Measurements from ENCODE around the gene KIAA0753. TPM values are rescaled to one million over a fixed set of nuclear protein-coding genes. Genes with fewer than 3 reads are reported as not detected.
"Not testable (repeated sequence)": the region's sequence is repeated elsewhere in the genome, so short reads cannot be mapped to it uniquely, and the experiment has no call there.

Gene KIAA0753
- total and polyA plus RNA-seq, 3 experiments from 2014 or later = 1.8 to 20.8 (median 18.6) TPM

DNA sequence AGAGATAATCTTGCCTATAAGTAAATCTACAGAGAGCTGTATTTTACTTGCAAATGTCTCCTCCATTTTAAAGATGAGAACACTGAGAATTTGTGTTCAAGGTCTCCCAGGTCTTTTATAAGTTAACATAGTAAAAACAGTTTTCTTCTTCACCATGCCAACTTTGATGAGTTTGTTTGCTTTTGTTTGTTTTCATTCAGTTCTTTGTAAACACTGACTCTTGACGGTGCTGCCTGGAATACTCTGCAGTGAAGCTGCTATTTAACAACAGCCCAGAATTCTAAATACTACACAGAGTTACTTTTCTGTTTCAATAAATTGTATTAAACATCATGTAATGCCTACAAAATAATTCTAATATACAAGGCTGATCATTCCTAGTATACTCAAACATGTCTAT, 42.8 kb downstream of the KIAA0753 start:
- Mint-ChIP-seq H3K4me3 (no peak overlapping the region), H3K4me1 (peaks cover 0 to 3% (median 0%) of the 10 kb centered on the region in 3 donors), H3K36me3 (peaks cover 0 to 89% (median 27%) of the 10 kb centered on the region in 3 donors), H3K27me3 (no peaks in the 10 kb centered on the region), H3K27ac (no peak overlapping the region), H3K9me3 (no peaks in the 10 kb centered on the region)
- DNase-seq = no peak
- ChIA-PET POLR2A (no interaction called here), CTCF (no interaction called here)
- no peak overlapping the region for H3K4me3 ChIP-seq (ENCODE audit: low read length)
- no peak overlapping the region for H3K27ac ChIP-seq (ENCODE audit: low read depth, low read length)
- no peaks in the 10 kb centered on the region for H3K4me1 ChIP-seq (ENCODE audit: insufficient read depth, low read length)
- no peaks in the 10 kb centered on the region for H3K9me3 ChIP-seq (ENCODE audit: low read length)
- H3K36me3 ChIP-seq (ENCODE audit: insufficient read depth, low read length) = peaks cover 21% of the 10 kb centered on the region
- no peaks in the 10 kb centered on the region for H3K27me3 ChIP-seq (ENCODE audit: insufficient read depth, low read length, poor library complexity, severe bottlenecking)

DNA sequence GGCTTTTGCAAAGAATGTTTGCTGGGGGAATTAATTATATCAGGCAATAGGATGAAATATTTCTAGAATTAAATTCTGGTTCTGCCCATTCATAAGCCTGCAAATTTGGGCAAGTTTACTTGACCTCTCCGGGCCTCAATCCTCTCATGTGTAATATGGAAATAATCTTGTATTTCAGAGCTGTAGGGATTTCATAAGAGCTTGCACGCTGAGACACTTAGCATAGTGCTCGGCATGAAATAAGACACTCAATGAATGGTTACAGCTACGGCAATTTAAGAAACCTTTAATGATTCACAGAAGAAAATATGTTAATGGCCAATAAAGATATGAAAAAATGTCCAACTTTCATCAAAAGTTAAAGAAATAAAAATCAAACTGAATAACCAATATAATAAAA, 43.6 kb downstream of the KIAA0753 start:
- Mint-ChIP-seq H3K36me3 (peaks cover 2 to 90% (median 28%) of the 10 kb centered on the region in 3 donors), H3K4me3 (no peak overlapping the region), H3K4me1 (peaks cover 0 to 2% (median 0%) of the 10 kb centered on the region in 3 donors), H3K27ac (peak overlapping the region in 2 of 8 donors; percentile 20 to 21), H3K9me3 (no peaks in the 10 kb centered on the region), H3K27me3 (no peaks in the 10 kb centered on the region)
- CTCF ChIA-PET = no interaction called here
- POLR2A ChIA-PET = no interaction called here
- peaks cover 21% of the 10 kb centered on the region for H3K36me3 ChIP-seq (ENCODE audit: insufficient read depth, low read length)
- H3K27me3 ChIP-seq (ENCODE audit: insufficient read depth, low read length, poor library complexity, severe bottlenecking) = no peaks in the 10 kb centered on the region
- no peak overlapping the region for H3K4me3 ChIP-seq (ENCODE audit: low read length)
- no peaks in the 10 kb centered on the region for H3K9me3 ChIP-seq (ENCODE audit: low read length)
- DNase-seq = no peak
- no peaks in the 10 kb centered on the region for H3K4me1 ChIP-seq (ENCODE audit: insufficient read depth, low read length)
- H3K27ac ChIP-seq (ENCODE audit: low read depth, low read length) = no peak overlapping the region

DNA sequence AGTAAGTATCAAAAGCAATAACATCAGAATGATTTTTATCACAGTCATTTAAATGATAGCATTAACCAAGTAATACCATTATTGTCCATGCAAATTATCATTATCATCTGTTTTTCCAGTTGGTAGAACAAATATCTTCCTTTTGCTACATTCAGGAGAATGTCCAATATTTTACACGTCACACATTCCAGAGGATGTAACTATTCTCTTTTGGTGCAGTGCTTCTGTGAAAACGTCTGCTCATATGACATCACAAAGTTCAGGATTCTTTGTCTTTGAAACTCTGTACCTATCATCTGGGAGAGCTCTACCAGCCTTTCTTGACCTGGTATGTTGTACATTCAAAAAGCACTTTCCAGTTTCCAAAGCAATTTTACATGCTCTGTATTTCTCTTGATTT, 44.0 kb downstream of the KIAA0753 start:
- no peak overlapping the region for H3K27ac Mint-ChIP-seq
- ChIA-PET POLR2A (no interaction called here), CTCF (no interaction called here)
- DNase-seq = no peak
- peaks cover 7 to 92% (median 32%) of the 10 kb centered on the region in 3 donors for H3K36me3 Mint-ChIP-seq
- Histone ChIP-seq H3K9me3 (ENCODE audit: low read length) (no peaks in the 10 kb centered on the region), H3K4me1 (ENCODE audit: insufficient read depth, low read length) (no peaks in the 10 kb centered on the region), H3K36me3 (ENCODE audit: insufficient read depth, low read length) (peaks cover 21% of the 10 kb centered on the region), H3K27ac (ENCODE audit: low read depth, low read length) (no peak overlapping the region), H3K27me3 (ENCODE audit: insufficient read depth, low read length, poor library complexity, severe bottlenecking) (no peaks in the 10 kb centered on the region), H3K4me3 (ENCODE audit: low read length) (no peak overlapping the region)
- H3K9me3 Mint-ChIP-seq = no peaks in the 10 kb centered on the region
- H3K4me1 Mint-ChIP-seq = no peaks in the 10 kb centered on the region
- no peak overlapping the region for H3K4me3 Mint-ChIP-seq
- H3K27me3 Mint-ChIP-seq = no peaks in the 10 kb centered on the region

DNA sequence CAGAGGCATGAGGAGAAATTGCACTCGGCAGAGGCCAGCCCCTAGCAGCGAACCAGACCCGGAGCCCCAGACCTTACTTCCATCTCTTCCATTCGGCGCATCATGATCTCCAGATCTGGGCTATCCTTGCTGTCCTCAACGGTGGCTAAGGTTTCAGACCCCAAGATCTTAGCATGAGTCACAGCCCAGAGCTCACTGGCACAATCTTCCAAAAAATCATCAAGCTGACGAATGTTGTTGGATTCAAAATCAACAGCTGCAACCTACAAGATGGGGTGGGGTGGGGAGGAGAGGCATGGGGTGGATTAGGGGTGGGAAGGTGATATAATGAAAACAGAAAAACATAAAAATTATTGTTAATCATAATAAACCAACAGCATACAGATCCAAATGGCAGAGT, 44.4 kb downstream of the KIAA0753 start:
- Histone ChIP-seq H3K4me3 (ENCODE audit: low read length) (no peak overlapping the region), H3K4me1 (ENCODE audit: insufficient read depth, low read length) (no peaks in the 10 kb centered on the region), H3K9me3 (ENCODE audit: low read length) (no peaks in the 10 kb centered on the region), H3K36me3 (ENCODE audit: insufficient read depth, low read length) (peaks cover 21% of the 10 kb centered on the region), H3K27me3 (ENCODE audit: insufficient read depth, low read length, poor library complexity, severe bottlenecking) (no peaks in the 10 kb centered on the region), H3K27ac (ENCODE audit: low read depth, low read length) (no peak overlapping the region)
- Mint-ChIP-seq H3K4me3 (no peak overlapping the region), H3K36me3 (peaks cover 7 to 92% (median 33%) of the 10 kb centered on the region in 3 donors), H3K9me3 (no peaks in the 10 kb centered on the region), H3K27ac (peak overlapping the region in 1 of 8 donors; percentile 51), H3K4me1 (no peaks in the 10 kb centered on the region), H3K27me3 (no peaks in the 10 kb centered on the region)
- CTCF ChIA-PET = no interaction called here
- no peak for DNase-seq
- POLR2A ChIA-PET = no interaction called here

DNA sequence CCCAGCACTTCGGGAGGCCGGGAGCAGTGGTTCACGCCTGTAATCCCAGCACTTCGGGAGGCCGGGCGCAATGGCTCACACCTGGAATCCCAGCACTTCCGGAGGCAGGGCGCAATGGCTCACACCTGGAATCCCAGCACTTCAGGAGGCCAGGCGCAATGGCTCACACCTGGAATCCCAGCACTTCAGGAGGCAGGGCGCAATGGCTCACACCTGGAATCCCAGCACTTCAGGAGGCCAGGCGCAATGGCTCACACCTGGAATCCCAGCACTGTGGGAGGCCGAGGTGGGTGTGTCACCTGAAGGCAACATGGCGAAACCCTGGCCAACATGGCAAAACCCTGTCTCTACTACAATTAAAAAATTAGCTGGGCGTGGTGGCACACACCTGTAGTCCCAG, 47.1 kb downstream of the KIAA0753 start:
- H3K4me3 ChIP-seq (ENCODE audit: low read length); H3K27ac ChIP-seq (ENCODE audit: low read depth, low read length); H3K27ac Mint-ChIP-seq; H3K27me3 Mint-ChIP-seq; H3K9me3 Mint-ChIP-seq; H3K27me3 ChIP-seq (ENCODE audit: insufficient read depth, low read length, poor library complexity, severe bottlenecking); POLR2A ChIA-PET; CTCF ChIA-PET; H3K4me3 Mint-ChIP-seq; H3K9me3 ChIP-seq (ENCODE audit: low read length); DNase-seq; H3K4me1 Mint-ChIP-seq; H3K4me1 ChIP-seq (ENCODE audit: insufficient read depth, low read length): not testable (repeated sequence)
- peaks cover 13 to 92% (median 36%) of the 10 kb centered on the region in 3 donors for H3K36me3 Mint-ChIP-seq
- peaks cover 37% of the 10 kb centered on the region for H3K36me3 ChIP-seq (ENCODE audit: insufficient read depth, low read length)

DNA sequence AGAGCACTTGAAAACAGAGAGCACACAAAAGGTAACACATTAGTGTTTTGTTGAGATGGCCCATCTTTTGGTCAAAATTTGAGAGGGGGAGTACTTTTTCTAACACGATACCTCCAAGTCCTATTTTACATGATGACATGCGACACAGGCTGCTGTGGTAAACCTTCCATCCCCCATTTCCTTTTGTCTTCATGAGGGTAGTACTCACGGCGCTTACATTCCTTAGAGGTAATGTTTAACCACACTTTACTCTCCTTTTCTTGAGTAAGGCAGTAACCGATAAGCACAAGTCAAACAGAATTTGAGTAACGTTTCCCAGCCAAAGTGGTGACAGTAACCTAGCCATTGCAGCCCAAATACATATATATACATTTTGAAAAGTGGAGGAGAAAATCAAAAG, 48.3 kb downstream of the KIAA0753 start:
- POLR2A ChIA-PET = no interaction called here
- no peak for DNase-seq
- no peak overlapping the region for H3K4me3 Mint-ChIP-seq
- Histone ChIP-seq H3K27ac (ENCODE audit: low read depth, low read length) (no peak overlapping the region), H3K4me1 (ENCODE audit: insufficient read depth, low read length) (no peaks in the 10 kb centered on the region), H3K36me3 (ENCODE audit: insufficient read depth, low read length) (peaks cover 32% of the 10 kb centered on the region), H3K4me3 (ENCODE audit: low read length) (no peak overlapping the region), H3K27me3 (ENCODE audit: insufficient read depth, low read length, poor library complexity, severe bottlenecking) (no peaks in the 10 kb centered on the region), H3K9me3 (ENCODE audit: low read length) (no peaks in the 10 kb centered on the region)
- H3K9me3 Mint-ChIP-seq = no peaks in the 10 kb centered on the region
- H3K27ac Mint-ChIP-seq = peak overlapping the region in 1 of 8 donors; percentile 56
- CTCF ChIA-PET = no interaction called here
- H3K36me3 Mint-ChIP-seq = peaks cover 24 to 93% (median 43%) of the 10 kb centered on the region in 3 donors
- H3K27me3 Mint-ChIP-seq = no peaks in the 10 kb centered on the region
- H3K4me1 Mint-ChIP-seq = no peaks in the 10 kb centered on the region

DNA sequence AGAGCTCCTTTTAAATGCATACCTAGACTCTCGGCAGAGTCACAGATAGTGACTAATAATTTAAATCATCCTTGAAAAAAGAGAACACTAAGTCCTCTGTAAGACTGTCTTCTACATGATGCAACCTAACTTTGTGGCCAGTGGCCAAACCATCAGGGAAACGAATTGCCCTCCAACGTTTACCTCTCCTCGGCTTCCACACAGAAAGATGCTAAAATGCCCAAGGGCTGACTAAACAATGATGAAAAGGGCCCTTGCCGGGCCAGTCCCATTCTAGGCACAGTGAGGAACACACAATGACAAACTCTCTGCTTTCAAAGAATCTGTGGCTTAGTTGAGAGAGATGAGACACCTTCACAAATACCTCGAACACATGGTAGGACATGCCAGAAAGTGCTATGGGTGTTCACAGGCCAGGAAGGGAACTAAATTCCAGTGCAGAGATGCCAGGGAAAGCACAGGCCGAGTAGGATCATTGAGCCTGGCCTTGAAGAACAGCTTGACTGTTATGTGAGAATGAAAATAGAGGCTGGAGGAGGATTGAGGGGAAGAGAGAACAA, 48.8 kb downstream of the KIAA0753 start:
- peaks cover 33% of the 10 kb centered on the region for H3K36me3 ChIP-seq (ENCODE audit: insufficient read depth, low read length)
- ChIA-PET CTCF (no interaction called here), POLR2A (no interaction called here)
- H3K9me3 ChIP-seq (ENCODE audit: low read length) = no peaks in the 10 kb centered on the region
- H3K4me3 ChIP-seq (ENCODE audit: low read length) = no peak overlapping the region
- H3K36me3 Mint-ChIP-seq = peaks cover 24 to 91% (median 39%) of the 10 kb centered on the region in 3 donors
- H3K27me3 ChIP-seq (ENCODE audit: insufficient read depth, low read length, poor library complexity, severe bottlenecking) = no peaks in the 10 kb centered on the region
- no peaks in the 10 kb centered on the region for H3K27me3 Mint-ChIP-seq
- H3K4me1 ChIP-seq (ENCODE audit: insufficient read depth, low read length) = no peaks in the 10 kb centered on the region
- H3K27ac ChIP-seq (ENCODE audit: low read depth, low read length) = no peak overlapping the region
- no peak overlapping the region for H3K4me3 Mint-ChIP-seq
- H3K9me3 Mint-ChIP-seq = no peaks in the 10 kb centered on the region
- no peaks in the 10 kb centered on the region for H3K4me1 Mint-ChIP-seq
- H3K27ac Mint-ChIP-seq = peak overlapping the region in 1 of 8 donors; percentile 56
- DNase-seq = no peak

DNA sequence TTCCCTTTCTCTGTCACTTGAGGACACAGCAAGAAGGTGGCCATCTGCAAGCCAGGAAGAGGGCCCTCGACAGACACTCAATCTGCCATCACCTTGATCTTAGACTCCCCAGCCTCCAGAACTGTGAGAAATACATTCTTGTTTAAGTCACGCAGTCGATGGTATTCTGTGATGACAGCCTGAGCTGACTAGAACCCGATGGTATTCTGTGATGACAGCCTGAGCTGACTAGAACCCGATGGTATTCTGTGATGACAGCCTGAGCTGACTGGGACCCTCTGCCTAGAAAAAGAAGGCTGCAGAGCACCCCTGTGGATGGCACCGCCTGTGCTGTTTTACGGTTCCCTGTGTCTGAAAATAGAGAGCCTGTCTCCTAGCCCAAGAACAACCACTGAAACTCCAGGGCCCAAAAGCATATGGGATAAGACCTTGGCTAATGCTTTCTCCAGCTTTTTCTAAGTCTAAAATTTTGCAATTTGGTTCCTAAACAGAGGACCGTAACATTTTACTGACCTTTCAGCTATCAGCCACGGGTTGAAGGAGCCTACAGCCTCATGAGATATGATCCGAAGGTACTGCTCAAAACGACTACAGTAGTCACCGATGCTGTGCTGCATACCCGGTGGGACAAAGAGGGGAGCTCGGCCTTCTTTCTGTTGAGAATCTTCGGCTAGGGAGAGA, 51.1 kb downstream of the KIAA0753 start:
- H3K27ac ChIP-seq (ENCODE audit: low read depth, low read length) = no peak overlapping the region
- Mint-ChIP-seq H3K4me3 (no peak overlapping the region), H3K4me1 (no peaks in the 10 kb centered on the region), H3K36me3 (peaks cover 38 to 90% (median 42%) of the 10 kb centered on the region in 3 donors), H3K27me3 (no peaks in the 10 kb centered on the region), H3K9me3 (no peaks in the 10 kb centered on the region), H3K27ac (no peak overlapping the region)
- no peak overlapping the region for H3K4me3 ChIP-seq (ENCODE audit: low read length)
- H3K36me3 ChIP-seq (ENCODE audit: insufficient read depth, low read length) = peaks cover 28% of the 10 kb centered on the region
- ChIA-PET POLR2A (no interaction called here), CTCF (interaction anchor here (1.3 kb wide), 1 partner anchor 12 kb away, joined by 4 read pairs; no protein-coding TSS in a partner anchor)
- H3K27me3 ChIP-seq (ENCODE audit: insufficient read depth, low read length, poor library complexity, severe bottlenecking) = no peaks in the 10 kb centered on the region
- H3K9me3 ChIP-seq (ENCODE audit: low read length) = no peaks in the 10 kb centered on the region
- no peak for DNase-seq
- H3K4me1 ChIP-seq (ENCODE audit: insufficient read depth, low read length) = no peaks in the 10 kb centered on the region

Measured in CD8-positive, alpha-beta memory T cell (primary cell).